AG04449 (cell line): ENCODE results near the gene CETP.

Source experiments
- CTCF ChIA-PET: fragments of 350-600 bp; formaldehyde crosslinking; extraction: SDS; loops from one replicate; lab custom pipeline; 2021; ENCODE audit warnings: antibody characterized with exemption; lab: Yijun Ruan, JAX
- POLR2A ChIA-PET: fragments of 400-600, 350-600 bp; formaldehyde crosslinking; extraction: SDS; loops from one replicate; lab custom pipeline; 2020; ENCODE audit warnings: antibody characterized with exemption, inconsistent platforms; lab: Yijun Ruan, JAX
- DNase-seq: peaks from one replicate; pipeline ENCODE4 v3.0.0-alpha.2; 2010; ENCODE audit warnings: low read depth, low spot score
- H3K4me3 ChIP-seq: 2 replicates; pipeline ENCODE4 v1.5.1; 2011; ENCODE audit warnings: low read depth, mild to moderate bottlenecking, control low read depth, low read length
- CTCF ChIP-seq: IDR thresholded peaks from one replicate; pipeline ENCODE4 v1.5.1; 2011; ENCODE audit warnings: mild to moderate bottlenecking, moderate library complexity, low read length, control low read depth, inconsistent platforms; ENCODE audit not compliant: insufficient read depth; ENCODE audit errors: missing control alignments

CETP gene

GRCh38 chr16:57007050-57007449 lies 45.3 kb downstream of the CETP start:
- H3K4me3 ChIP-seq, result no peak overlapping the region
- no peak for DNase-seq
- TF ChIP-seq CTCF, result no peak
- CTCF ChIA-PET, result no interaction called here
- POLR2A ChIA-PET, result no interaction called here

DNA sequence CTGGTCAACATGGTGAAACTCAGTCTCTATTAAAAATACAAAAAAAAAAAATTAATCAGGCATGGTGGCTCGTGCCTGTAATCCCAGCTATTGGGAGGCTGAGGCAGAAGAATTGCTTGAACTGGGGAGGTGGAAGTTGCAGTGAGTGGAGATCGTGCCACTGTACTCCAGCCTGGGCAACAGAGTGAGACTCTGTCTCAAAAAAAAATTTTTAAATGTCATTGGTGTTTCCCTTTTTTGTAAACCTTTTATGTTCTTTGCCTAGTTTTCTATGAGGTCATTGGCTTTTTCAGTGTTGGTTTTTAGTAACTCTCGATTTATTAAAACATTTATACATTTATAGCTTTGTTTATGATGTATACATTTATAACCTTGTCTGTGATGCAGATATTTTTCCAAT lies 45.8 kb downstream of the CETP start:
- TF ChIP-seq CTCF, result no peak
- DNase-seq, result no peak
- ChIA-PET CTCF (no interaction called here), POLR2A (no interaction called here)
- H3K4me3 ChIP-seq, result no peak overlapping the region

GRCh38 chr16:57008440-57008839 lies 46.7 kb downstream of the CETP start:
- ChIA-PET CTCF (no interaction called here), POLR2A (no interaction called here)
- no peak for DNase-seq
- no peak overlapping the region for H3K4me3 ChIP-seq
- no peak for TF ChIP-seq CTCF

GRCh38 chr16:57009643-57010170 lies 48.0 kb downstream of the CETP start:
- no peak overlapping the region for H3K4me3 ChIP-seq
- no peak for TF ChIP-seq CTCF
- CTCF ChIA-PET, result interaction anchor here (1.2 to 1.8 kb wide), 2 partner anchors 58 to 216 kb away, joined by 4 read pairs; no protein-coding TSS in a partner anchor
- no peak for DNase-seq
- POLR2A ChIA-PET, result no interaction called here

- ChIA-PET CTCF (interaction anchor here (0.6 to 1.2 kb wide), 2 partner anchors 13 to 46 kb away, joined by 3 read pairs; no protein-coding TSS in a partner anchor), POLR2A (no interaction called here)
- TF ChIP-seq CTCF, result no peak
- DNase-seq, result no peak
- H3K4me3 ChIP-seq, result no peak overlapping the region
These were observed 50.6 kb downstream of the CETP start for GRCh38 chr16:57012353-57012752.

DNA sequence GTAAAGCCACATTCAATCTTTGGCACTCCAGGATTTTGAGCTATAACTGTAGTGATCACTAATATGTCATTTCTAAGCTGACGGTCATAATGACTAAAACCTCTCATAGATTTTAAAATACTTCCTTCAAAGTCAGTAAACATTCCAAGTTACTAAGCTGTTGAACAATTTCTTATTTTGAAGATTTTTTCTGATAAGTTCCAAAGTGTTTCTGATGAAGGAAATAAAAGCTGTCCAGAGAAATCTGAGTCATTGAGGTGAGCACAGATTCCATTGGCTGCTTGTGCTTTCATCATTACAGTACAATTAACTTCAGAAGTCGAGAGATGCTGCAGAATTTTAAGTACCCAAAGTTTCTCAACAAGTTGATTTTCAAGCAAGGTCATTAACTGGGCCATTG lies 51.5 kb downstream of the CETP start:
- ChIA-PET POLR2A (no interaction called here), CTCF (no interaction called here)
- no peak for TF ChIP-seq CTCF
- no peak for DNase-seq
- no peak overlapping the region for H3K4me3 ChIP-seq
